SK-N-SH (cell line): ENCODE data around the gene RGS9. TPM values are rescaled to one million over a fixed set of nuclear protein-coding genes. Genes with fewer than 3 reads are reported as not detected.
A peak's percentile ranks its signal among the peaks of the same experiment; 100 is the strongest.
"Not testable (repeated sequence)": the region's sequence is repeated elsewhere in the genome, so short reads cannot be mapped to it uniquely, and the experiment has no call there.

Experiments used
- CTCF ChIA-PET: fragments of 300-600, 350-600 bp; formaldehyde crosslinking; extraction: SDS; loops from one replicate; lab custom pipeline; 2021; lab: Yijun Ruan, JAX
- POLR2A ChIA-PET: fragments of 350-600 bp; sonication (Branson Sonifier 250); formaldehyde crosslinking; extraction: SDS; loops from one replicate; lab custom pipeline; 2020; ENCODE audit warnings: antibody characterized with exemption, inconsistent platforms; lab: Yijun Ruan, JAX
- DNase-seq: peaks from one replicate; pipeline ENCODE4 v3.0.0; 2012
- H2AFZ ChIP-seq: fragments of 200-600 bp; sonication (generic); 2 replicates; pipeline ENCODE4 v1.8.1; 2016; ENCODE audit warnings: antibody characterized with exemption, mild to moderate bottlenecking, low read depth
- H3F3A ChIP-seq: fragments of 200-600 bp; sonication (generic); replicated peaks from 2 replicates; pipeline ENCODE3; 2016; ENCODE audit warnings: antibody characterized with exemption, mild to moderate bottlenecking; ENCODE audit not compliant: insufficient read depth
- H3K27ac ChIP-seq, 2 experiments: fragments of 200-500 bp in 1 of 2; fragments of 200-600 bp in 1 of 2; sonication (Bioruptor generic) in 1 of 2; sonication (generic), shearing (Covaris generic) in 1 of 2; 2 replicates each; pipeline versions ENCODE4 v1.5.1 to v1.6.1; 2014 to 2016; ENCODE audit warnings: low read depth in 2 of 2, inconsistent platforms in 1 of 2, low read length in 1 of 2, mild to moderate bottlenecking in 1 of 2, mixed read lengths in 1 of 2
- H3K27me3 ChIP-seq: fragments of 200-600 bp; sonication (generic), shearing (Covaris generic); 2 replicates; pipeline ENCODE4 v1.6.1; 2016; ENCODE audit warnings: mixed run types; ENCODE audit not compliant: insufficient read depth
- H3K36me3 ChIP-seq, 2 experiments: fragments of 200-500 bp in 1 of 2; fragments of 200-600 bp in 1 of 2; sonication (Bioruptor generic) in 1 of 2; sonication (generic) in 1 of 2; replicated peaks in 1 of 2; 2 replicates each; pipeline versions ENCODE3 to v1.5.1; 2014 to 2016; ENCODE audit warnings: low read length in 1 of 2, mild to moderate bottlenecking in 1 of 2; ENCODE audit not compliant: insufficient read depth in 2 of 2, control insufficient read depth in 1 of 2
- H3K4me1 ChIP-seq, 2 experiments: fragments of 200-500 bp in 1 of 2; fragments of 200-600 bp in 1 of 2; sonication (Bioruptor generic) in 1 of 2; sonication (generic), shearing (Covaris generic) in 1 of 2; 2 replicates each; pipeline versions ENCODE4 v1.5.1 to v1.6.1; 2014 to 2016; ENCODE audit warnings: low read depth in 1 of 2, low read length in 1 of 2, mixed run types in 1 of 2; ENCODE audit not compliant: insufficient read depth in 2 of 2, control insufficient read depth in 1 of 2
- H3K4me2 ChIP-seq: fragments of 200-600 bp; sonication (generic), shearing (Covaris generic); 2 replicates; pipeline ENCODE4 v1.6.1; 2017; ENCODE audit warnings: mixed run types
- H3K4me3 ChIP-seq, 2 experiments: fragments of 200-500 bp in 1 of 2; fragments of 200-600 bp in 1 of 2; sonication (Bioruptor generic) in 1 of 2; sonication (generic), shearing (Covaris generic) in 1 of 2; 2 replicates each; pipeline versions ENCODE4 v1.5.1 to v1.8.1; 2014 to 2016; ENCODE audit warnings: low read depth in 2 of 2, inconsistent platforms in 1 of 2, low read length in 1 of 2, mild to moderate bottlenecking in 1 of 2, mixed read lengths in 1 of 2, moderate library complexity in 1 of 2
- H3K79me2 ChIP-seq: fragments of 200-600 bp; sonication (generic); 2 replicates; pipeline ENCODE4 v1.8.1; 2017; ENCODE audit warnings: mild to moderate bottlenecking; ENCODE audit not compliant: insufficient read depth
- H3K9ac ChIP-seq: fragments of 200-600 bp; sonication (generic); 2 replicates; pipeline ENCODE4 v1.6.1; 2017; ENCODE audit warnings: mixed run types
- H3K9me2 ChIP-seq: fragments of 200-600 bp; sonication (generic); 2 replicates; pipeline ENCODE4 v1.6.1; 2017; ENCODE audit warnings: mixed run types
- H3K9me3 ChIP-seq: fragments of 200-600 bp; sonication (generic); 2 replicates; pipeline ENCODE4 v1.6.1; 2017; ENCODE audit warnings: mixed run types, mild to moderate bottlenecking, moderate library complexity
- H4K20me1 ChIP-seq: fragments of 200-600 bp; sonication (generic); 2 replicates; pipeline ENCODE4 v1.6.1; 2017; ENCODE audit warnings: mild to moderate bottlenecking, mixed run types; ENCODE audit not compliant: insufficient read depth
- CTCF ChIP-seq: fragments of 200-600 bp; sonication (generic); IDR thresholded peaks from 2 replicates; pipeline ENCODE4 v1.6.1; 2017; ENCODE audit warnings: antibody characterized with exemption, mild to moderate bottlenecking, moderate library complexity
- FOSL2 ChIP-seq: IDR thresholded peaks from 2 replicates; pipeline ENCODE4 v1.4.0; 2012; ENCODE audit warnings: low read depth, mild to moderate bottlenecking, moderate library complexity, borderline replicate concordance
- IRF3 ChIP-seq: fragments of 150-350 bp; IDR thresholded peaks from 2 replicates; pipeline ENCODE4 v1.6.1; 2016; ENCODE audit warnings: mild to moderate bottlenecking, low read depth, low read length
- JUND ChIP-seq: IDR thresholded peaks from 2 replicates; pipeline ENCODE4 v1.4.0; 2012
- NRF1 ChIP-seq: IDR thresholded peaks from 2 replicates; pipeline ENCODE4 v1.6.1; 2012; ENCODE audit warnings: low read depth, mild to moderate bottlenecking, low read length
- TCF12 ChIP-seq: IDR thresholded peaks from 2 replicates; pipeline ENCODE4 v1.4.0; 2012
- WGBS: methylation state at CpG from one replicate; pipeline ENCODE4 v1.1.6; 2017; ENCODE audit warnings: low lambda C conversion rate; 5-methylcytosine and 5-hydroxymethylcytosine counted together
- polyA plus RNA-seq, 3 experiments: library from polyadenylated mRNA; depleted of rRNA; stranded (reverse); fragments of >200 nt; gene quantifications; 2 replicates each; pipeline ENCODE4 v1.2.3, GENCODE V29; 2012
- TF ChIP-seq, protein P1 (sequence below): fragments of 150-350 bp; IDR thresholded peaks from 2 replicates; pipeline ENCODE4 v1.6.1; 2017; ENCODE audit warnings: antibody characterized with exemption, low read length, low read depth, borderline replicate concordance

RGS9 gene
- polyA plus RNA-seq, 1 of the 3 experiments (the other 2 are of a cell fraction): 1.4 TPM

DNA sequence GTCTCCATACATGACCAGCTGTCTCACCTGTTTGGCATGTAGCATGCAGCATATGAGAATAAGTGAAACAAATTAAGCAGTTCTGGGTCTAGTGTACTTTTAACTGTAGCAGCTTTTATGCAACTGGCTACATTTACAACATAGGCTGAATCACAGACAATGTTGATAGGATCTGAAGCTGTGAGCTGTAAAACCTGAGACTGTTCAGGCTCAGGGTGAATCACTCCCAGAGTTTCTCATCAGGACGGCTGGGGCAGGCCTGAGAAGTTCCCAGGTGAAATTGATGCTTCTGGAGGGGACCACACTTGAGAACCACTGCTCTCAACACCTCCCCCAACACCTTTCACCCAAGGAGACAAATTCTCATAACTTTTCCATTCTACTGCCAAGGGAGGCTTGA lies 70.3 kb downstream of the RGS9 start:
- CTCF ChIA-PET: interaction anchor here (1.5 kb wide), 1 partner anchor 12 kb away, joined by 5 read pairs; no protein-coding TSS in a partner anchor
- TF ChIP-seq TCF12: peak; percentile 70; the same call in 1 of the 2 replicates
- peak; percentile 67; the same call in 1 of the 2 replicates for TF ChIP-seq FOSL2
- TF ChIP-seq JUND: peak; percentile 46
- not testable (repeated sequence) for H3K9ac ChIP-seq

DNA sequence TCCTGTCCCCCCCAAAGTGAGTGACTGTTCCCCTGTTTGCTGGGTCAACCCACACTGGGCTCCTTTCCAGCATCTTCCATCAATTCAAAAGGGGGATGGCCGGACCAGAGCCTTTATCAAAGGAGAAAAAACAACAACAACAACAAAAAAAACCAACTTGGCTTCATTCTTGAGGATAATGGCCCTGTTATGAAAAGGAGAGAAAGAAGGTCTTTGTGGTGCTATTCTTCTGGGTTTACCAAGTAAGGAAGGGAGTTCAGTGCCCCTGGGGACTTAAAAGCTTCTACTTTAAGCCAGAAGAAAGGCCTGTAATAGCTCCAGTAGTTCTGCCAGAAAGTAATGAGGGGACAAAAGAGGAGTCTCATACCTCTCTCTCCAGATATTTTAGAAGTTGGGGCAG lies 71.5 kb downstream of the RGS9 start:
- Histone ChIP-seq H3K4me1 (no peaks in the 10 kb centered on the region), H2AFZ (no peak overlapping the region), H3K79me2 (no peaks in the 10 kb centered on the region), H4K20me1 (no peaks in the 10 kb centered on the region), H3K9me3 (no peaks in the 10 kb centered on the region), H3K27ac (no peak overlapping the region), H3K9me2 (no peaks in the 10 kb centered on the region), H3K4me3 (no peak overlapping the region), H3F3A (no peaks in the 10 kb centered on the region), H3K27me3 (no peaks in the 10 kb centered on the region), H3K4me2 (no peak overlapping the region), H3K36me3 (no peaks in the 10 kb centered on the region), H3K9ac (no peak overlapping the region)
- POLR2A ChIA-PET: no interaction called here
- CTCF ChIA-PET: interaction anchor here (0.7 to 2.2 kb wide), 6 partner anchors 9 to 874 kb away, joined by 3 to 10 read pairs (median 4); no protein-coding TSS in a partner anchor
- DNase-seq: no peak
- WGBS: 75% methylated on average over 1 of the region's 1 CpG
- TF ChIP-seq IRF3 (no peak), NRF1 (no peak), TCF12 (no peak), CTCF (no peak)
- TF ChIP-seq, protein P1, sequence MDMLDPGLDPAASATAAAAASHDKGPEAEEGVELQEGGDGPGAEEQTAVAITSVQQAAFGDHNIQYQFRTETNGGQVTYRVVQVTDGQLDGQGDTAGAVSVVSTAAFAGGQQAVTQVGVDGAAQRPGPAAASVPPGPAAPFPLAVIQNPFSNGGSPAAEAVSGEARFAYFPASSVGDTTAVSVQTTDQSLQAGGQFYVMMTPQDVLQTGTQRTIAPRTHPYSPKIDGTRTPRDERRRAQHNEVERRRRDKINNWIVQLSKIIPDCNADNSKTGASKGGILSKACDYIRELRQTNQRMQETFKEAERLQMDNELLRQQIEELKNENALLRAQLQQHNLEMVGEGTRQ: no peak

More for the DNA sequence above, 70.3 kb downstream of the RGS9 start:
- POLR2A ChIA-PET, H3K9me2 ChIP-seq, H3K27me3 ChIP-seq, H3K27ac ChIP-seq, H3K4me1 ChIP-seq, H3K4me3 ChIP-seq, H3K4me2 ChIP-seq, DNase-seq, H3K79me2 ChIP-seq, H3K36me3 ChIP-seq, H2AFZ ChIP-seq, H3K9me3 ChIP-seq, H3F3A ChIP-seq, H4K20me1 ChIP-seq: not testable (repeated sequence)
- 31% methylated on average over 1 of the region's 1 CpG for WGBS
